Endothelial cell of coronary artery (primary cell): ENCODE data around the gene CCL25. TPM values are rescaled to one million over a fixed set of nuclear protein-coding genes. Genes with fewer than 3 reads are reported as not detected.

ENCODE experiments used
- total RNA-seq: library from RNA; depleted of rRNA; stranded (reverse); fragments of >200 nt; gene quantifications from 2 replicates; pipeline ENCODE4 v1.2.3, GENCODE V29; 2014

CCL25 gene
- not detected in 2 replicates for total RNA-seq

DNA sequence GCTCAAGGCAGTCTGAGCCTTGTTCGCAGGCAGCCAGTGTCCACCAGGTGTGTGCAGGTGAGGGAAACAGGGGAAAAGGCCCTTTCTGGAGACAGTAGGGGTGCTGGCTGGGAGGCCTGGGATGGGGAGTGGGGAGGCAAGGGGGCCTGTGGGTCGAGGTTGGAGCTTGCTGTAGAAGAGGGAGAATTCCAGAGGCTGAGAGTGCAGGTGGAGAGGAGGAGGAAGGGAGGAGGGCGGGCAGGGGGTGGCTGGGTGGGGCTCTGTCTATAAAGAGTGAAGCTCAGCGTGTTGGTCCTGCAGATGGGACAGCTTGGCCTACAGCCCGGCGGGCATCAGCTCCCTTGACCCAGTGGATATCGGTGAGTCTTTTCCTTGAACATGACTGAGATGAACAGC lies at the start of gene CCL25:
TSS of gene CCL25 (plus strand) at position 297 of the 396 bp plus-strand sequence. CDS start 290 bp downstream, outside the sequence.

DNA sequence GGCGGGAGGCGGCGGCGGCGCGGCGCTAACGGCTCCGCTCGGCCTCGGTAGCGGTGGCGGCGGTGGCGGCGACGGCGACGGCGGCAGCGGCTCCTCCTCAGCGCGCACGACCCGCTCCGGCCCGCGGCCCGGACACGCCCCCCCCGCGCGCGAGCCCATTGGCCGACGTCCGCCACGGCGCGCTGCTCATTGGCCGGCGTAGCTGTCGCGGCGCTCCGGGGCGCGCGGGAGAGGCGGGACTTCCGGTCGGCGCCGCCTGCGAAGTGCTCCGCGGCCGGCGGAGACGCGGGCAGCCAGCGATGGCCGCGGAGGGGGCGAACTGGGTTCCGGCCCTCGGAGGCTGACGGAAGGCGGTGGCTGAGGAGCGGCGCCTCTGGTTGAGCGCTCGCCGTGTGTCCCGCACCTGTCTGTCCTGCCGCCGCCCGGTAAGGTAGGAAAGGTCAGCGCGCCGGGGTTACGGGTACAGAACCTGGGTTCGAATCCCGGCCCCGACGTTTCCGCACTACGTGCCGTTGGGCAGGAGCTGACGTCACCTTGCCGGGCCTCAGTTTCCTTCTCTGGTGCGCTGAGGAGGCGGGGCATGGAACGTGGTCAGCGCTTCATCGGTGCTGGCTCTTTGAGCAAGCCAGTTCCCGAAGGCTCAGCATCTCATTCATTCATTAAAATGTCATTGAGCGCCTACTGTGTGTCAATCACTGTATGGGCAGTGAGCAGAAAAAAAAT lies 46.9 kb upstream of the CCL25 start, which contains the start of gene ELAVL1:
TSS of gene ELAVL1 (minus strand) at position 108 of the 723 bp plus-strand sequence. CDS start 13,826 bp downstream, outside the sequence.

Other genes with a start within 250 kb of the CCL25 start
- 9.6 and 16.7 TPM in 2 replicates for gene EVI5L, start 222.5 kb upstream of the CCL25 start, total RNA-seq
- not detected in 2 replicates for gene PRR36, start 178.4 kb upstream of the CCL25 start, total RNA-seq
- 1.6 and 2.2 TPM in 2 replicates for gene LRRC8E, start 164.2 kb upstream of the CCL25 start, total RNA-seq
- gene MAP2K7, start 148.9 kb upstream of the CCL25 start, total RNA-seq = 9.4 and 11.1 TPM in 2 replicates
- 0.54 and 1.1 TPM in 2 replicates for gene TGFBR3L, start 137.9 kb upstream of the CCL25 start, total RNA-seq
- gene SNAPC2, start 132.4 kb upstream of the CCL25 start, total RNA-seq = 12.4 and 13.9 TPM in 2 replicates
- 3.3 and 5.0 TPM in 2 replicates for gene CTXN1, start 126.6 kb upstream of the CCL25 start, total RNA-seq
- 58.5 and 64.7 TPM in 2 replicates for gene TIMM44, start 109.1 kb upstream of the CCL25 start, total RNA-seq
- gene ELAVL1, start 47.1 kb upstream of the CCL25 start, total RNA-seq = 43.6 and 46.3 TPM in 2 replicates
- gene FBN3, start 96.8 kb downstream of the CCL25 start, total RNA-seq = not detected in 2 replicates
- gene CERS4, start 156.6 kb downstream of the CCL25 start, total RNA-seq = 1.8 and 2.5 TPM in 2 replicates